HG03159 (cell line): Measurements from ENCODE around the gene DRICH1.
"Not testable (repeated sequence)": the region's sequence is repeated elsewhere in the genome, so short reads cannot be mapped to it uniquely, and the experiment has no call there.

Source experiments
- ATAC-seq: cut with Tn5 transposase; IDR thresholded peaks from one replicate; pipeline ENCODE4 v1.9.1; 2021; ENCODE audit warnings: mild to moderate bottlenecking, moderate library complexity; ENCODE audit not compliant: unreplicated experiment

Gene DRICH1

GRCh38 chr22:23632178-23632577, at the start of gene DRICH1:
Gene DRICH1 (minus strand): TSS chr22:23632321. CDS start chr22:23632023, 298 bp downstream.
- no peak for ATAC-seq

- no peak for ATAC-seq
Measured at GRCh38 chr22:23681026-23681809, 49.1 kb upstream of the DRICH1 start.

- no peak for ATAC-seq
Measured at GRCh38 chr22:23678133-23678532, 46.0 kb upstream of the DRICH1 start.

- ATAC-seq: no peak
Measured at GRCh38 chr22:23677701-23677995, 45.5 kb upstream of the DRICH1 start.

GRCh38 chr22:23676841-23677700, 45.0 kb upstream of the DRICH1 start:
- not testable (repeated sequence) for ATAC-seq

GRCh38 chr22:23675502-23676415, 43.6 kb upstream of the DRICH1 start:
- ATAC-seq: no peak

- not testable (repeated sequence) for ATAC-seq
Measured at GRCh38 chr22:23674886-23675501, 42.9 kb upstream of the DRICH1 start.

GRCh38 chr22:23673826-23674690, 41.9 kb upstream of the DRICH1 start:
- ATAC-seq: no peak

- ATAC-seq: no peak
Measured at GRCh38 chr22:23673050-23673620, 41.0 kb upstream of the DRICH1 start.

GRCh38 chr22:23672307-23673049, 40.4 kb upstream of the DRICH1 start:
- ATAC-seq: not testable (repeated sequence)

GRCh38 chr22:23671387-23671786, 39.3 kb upstream of the DRICH1 start:
- not testable (repeated sequence) for ATAC-seq

- no peak for ATAC-seq
Measured at GRCh38 chr22:23670378-23671295, 38.5 kb upstream of the DRICH1 start.

GRCh38 chr22:23660381-23660780, 28.3 kb upstream of the DRICH1 start:
- not testable (repeated sequence) for ATAC-seq

- no peak for ATAC-seq
Measured at GRCh38 chr22:23657727-23658126, 25.6 kb upstream of the DRICH1 start.

- no peak for ATAC-seq
Measured at GRCh38 chr22:23655891-23656475, 23.9 kb upstream of the DRICH1 start.

GRCh38 chr22:23652711-23653110, 20.6 kb upstream of the DRICH1 start:
- no peak for ATAC-seq

GRCh38 chr22:23652286-23652685, 20.2 kb upstream of the DRICH1 start:
- no peak for ATAC-seq
